Liver (tissue), 9 donors: ENCODE results near the gene DPAGT1. TPM values are rescaled to one million over a fixed set of nuclear protein-coding genes. Genes with fewer than 3 reads are reported as not detected.

Experiments
- DNase-seq: peaks from one replicate; pipeline ENCODE4 v3.0.0-alpha.2; 2017; ENCODE audit warnings: low spot score
- H3K27ac ChIP-seq, 2 donors: one replicate each; pipeline ENCODE4 v1.7.0; 2013; ENCODE audit warnings: inconsistent platforms in 2 of 2, low read length in 2 of 2, control low read depth in 1 of 2, low read depth in 1 of 2, mild to moderate bottlenecking in 1 of 2
- H3K27me3 ChIP-seq, 4 donors: one replicate each; pipeline versions ENCODE4 v1.6.1 to v1.7.0; 2013; ENCODE audit warnings: low read length in 3 of 4, inconsistent platforms in 1 of 4, mild to moderate bottlenecking in 1 of 4, moderate library complexity in 1 of 4; ENCODE audit not compliant: control insufficient read depth in 4 of 4, insufficient read depth in 4 of 4
- H3K36me3 ChIP-seq, 4 donors: one replicate each; pipeline versions ENCODE4 v1.6.1 to v1.7.0; 2013; ENCODE audit warnings: low read length in 3 of 4, mild to moderate bottlenecking in 3 of 4, low read depth in 1 of 4, moderate library complexity in 1 of 4; ENCODE audit not compliant: control insufficient read depth in 4 of 4, insufficient read depth in 3 of 4
- H3K4me1 ChIP-seq, 4 donors: one replicate each; pipeline versions ENCODE4 v1.6.1 to v1.7.0; 2013; ENCODE audit warnings: low read length in 3 of 4, mild to moderate bottlenecking in 3 of 4, moderate library complexity in 1 of 4; ENCODE audit not compliant: control insufficient read depth in 4 of 4, insufficient read depth in 4 of 4
- H3K4me3 ChIP-seq, 3 donors: one replicate each; pipeline versions ENCODE4 v1.6.1 to v1.7.0; 2013; ENCODE audit warnings: low read length in 3 of 3, control low read depth in 1 of 3, low read depth in 1 of 3, mild to moderate bottlenecking in 1 of 3
- H3K9ac ChIP-seq, 2 donors: one replicate each; pipeline ENCODE4 v1.7.0; 2013; ENCODE audit warnings: low read length in 2 of 2, mild to moderate bottlenecking in 2 of 2, moderate library complexity in 2 of 2, control low read depth in 1 of 2, low read depth in 1 of 2
- H3K9me3 ChIP-seq, 4 donors: one replicate each; pipeline versions ENCODE4 v1.6.1 to v1.7.0; 2013; ENCODE audit warnings: low read length in 3 of 4; ENCODE audit not compliant: control insufficient read depth in 4 of 4
- ATF3 ChIP-seq: IDR thresholded peaks from 2 replicates; pipeline ENCODE4 v1.6.1; 2016; ENCODE audit warnings: antibody characterized with exemption
- EGR1 ChIP-seq, 2 donors: IDR thresholded peaks; 2 replicates each; pipeline ENCODE4 v1.6.1; 2016 to 2018; ENCODE audit warnings: antibody characterized with exemption in 2 of 2, low read depth in 2 of 2
- FOXA1 ChIP-seq: IDR thresholded peaks from 2 replicates; pipeline ENCODE4 v1.6.1; 2016; ENCODE audit warnings: antibody characterized with exemption
- FOXA2 ChIP-seq: IDR thresholded peaks from 2 replicates; pipeline ENCODE4 v1.6.1; 2016; ENCODE audit warnings: antibody characterized with exemption
- GABPA ChIP-seq, 2 donors: IDR thresholded peaks in 1 of 2; conservative IDR thresholded peaks in 1 of 2; 2 replicates each; pipeline ENCODE4 v1.6.1; 2016; ENCODE audit warnings: antibody characterized with exemption in 2 of 2, mild to moderate bottlenecking in 1 of 2, moderate library complexity in 1 of 2
- HNF4A ChIP-seq, 2 donors: conservative IDR thresholded peaks; 2 replicates each; pipeline ENCODE4 v1.6.1; 2016; ENCODE audit warnings: antibody characterized with exemption in 2 of 2, mild to moderate bottlenecking in 2 of 2
- HNF4G ChIP-seq: IDR thresholded peaks from 2 replicates; pipeline ENCODE4 v1.6.1; 2016; ENCODE audit warnings: antibody characterized with exemption
- JUND ChIP-seq, 2 donors: IDR thresholded peaks; 2 replicates each; pipeline ENCODE4 v1.6.1; 2016; ENCODE audit warnings: antibody characterized with exemption in 2 of 2
- NR2F2 ChIP-seq: IDR thresholded peaks from 2 replicates; pipeline ENCODE4 v1.6.1; 2016; ENCODE audit warnings: antibody characterized with exemption
- RAD21 ChIP-seq, 2 donors: IDR thresholded peaks; 2 replicates each; pipeline ENCODE4 v1.6.1; 2016; ENCODE audit warnings: antibody characterized with exemption in 2 of 2, mild to moderate bottlenecking in 2 of 2
- REST ChIP-seq: IDR thresholded peaks from 2 replicates; pipeline ENCODE4 v1.6.1; 2016; ENCODE audit warnings: antibody characterized with exemption, mild to moderate bottlenecking
- SP1 ChIP-seq: IDR thresholded peaks from 2 replicates; pipeline ENCODE4 v1.6.1; 2018; ENCODE audit warnings: antibody characterized with exemption, mild to moderate bottlenecking
- TAF1 ChIP-seq: conservative IDR thresholded peaks from 2 replicates; pipeline ENCODE4 v1.6.1; 2016; ENCODE audit warnings: antibody characterized with exemption, mild to moderate bottlenecking
- YY1 ChIP-seq: IDR thresholded peaks from 2 replicates; pipeline ENCODE4 v1.6.1; 2016; ENCODE audit warnings: antibody characterized with exemption, mild to moderate bottlenecking
- WGBS: extraction: QIAGEN DNeasy Blood & Tissue Kit; methylation state at CpG from one replicate; pipeline ENCODE4 v1.1.7; 2013; 5-methylcytosine and 5-hydroxymethylcytosine counted together
- polyA plus RNA-seq, 2 donors: library from polyadenylated mRNA; stranded (reverse) in 1 of 2; unstranded in 1 of 2; fragments of 200-250 nt in 1 of 2; fragments of >200 nt in 1 of 2; fragmentation: Nextera tagmentation in 1 of 2; extraction: Ambion mirVana in 1 of 2; gene quantifications; one replicate each; pipeline versions ENCODE4 v1.2.1 to v1.2.3, GENCODE V29; 2013 to 2015
- total RNA-seq, 2 donors: library from RNA; depleted of rRNA; stranded (reverse); fragments of >200 nt; gene quantifications; one replicate each; pipeline ENCODE4 v1.2.3, GENCODE V29; 2014
- TF ChIP-seq, protein P1 (sequence below): fragments of 150-350 bp; IDR thresholded peaks from 2 replicates; pipeline ENCODE4 v1.5.1; 2017; ENCODE audit warnings: improper control_type of control experiment, low read depth, low read length; ENCODE audit not compliant: missing input control
- TF ChIP-seq, protein P2 (sequence below): IDR thresholded peaks from 2 replicates; pipeline ENCODE4 v1.6.1; 2016; ENCODE audit warnings: antibody characterized with exemption
- TF ChIP-seq, protein P3 (sequence below): IDR thresholded peaks from 2 replicates; pipeline ENCODE4 v1.6.1; 2016; ENCODE audit warnings: antibody characterized with exemption
- donor health status: healthy.
- donor health status: healthy.
- donor health status: healthy.
- donor health status: healthy.
- donor health status: healthy.

DPAGT1 gene
- total and polyA plus RNA-seq, 4 donors, result 12.8 to 48.0 (median 37.4) TPM

DNA sequence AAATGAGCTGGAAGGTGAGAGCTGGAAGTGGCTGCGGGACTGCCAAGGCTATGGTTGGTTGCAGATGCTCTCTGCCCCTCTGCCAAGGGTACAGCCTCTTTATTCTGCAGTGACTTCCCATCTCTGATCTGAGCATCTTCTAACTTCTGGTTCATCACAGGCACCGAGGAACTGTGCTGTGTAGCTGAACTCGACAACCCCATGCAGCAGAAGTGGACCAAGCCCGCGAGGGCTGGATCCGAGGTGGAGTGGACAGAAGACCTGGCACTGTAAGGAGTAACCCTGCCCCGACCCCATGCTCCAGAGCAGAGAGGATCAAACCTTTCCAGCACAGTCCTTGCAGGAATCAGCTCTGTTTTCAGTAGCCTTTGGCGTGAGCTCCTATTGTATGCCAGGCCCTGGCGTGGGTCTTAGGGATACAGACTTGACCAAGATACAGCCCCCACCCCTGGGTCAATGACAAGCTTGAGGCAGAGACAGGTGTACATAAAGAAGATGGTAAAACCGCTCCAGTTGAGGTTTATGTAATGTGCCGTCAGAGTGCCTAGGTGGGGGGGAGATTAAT is 9.8 kb upstream of the DPAGT1 start:
- 97% methylated on average over 11 of the region's 11 CpGs for WGBS
- H3K27ac ChIP-seq, result no peak overlapping the region
- H3K36me3 ChIP-seq, result peaks cover 7 to 48% (median 24%) of the 10 kb centered on the region in 4 donors
- no peak overlapping the region for H3K9ac ChIP-seq
- TF ChIP-seq, protein P1, sequence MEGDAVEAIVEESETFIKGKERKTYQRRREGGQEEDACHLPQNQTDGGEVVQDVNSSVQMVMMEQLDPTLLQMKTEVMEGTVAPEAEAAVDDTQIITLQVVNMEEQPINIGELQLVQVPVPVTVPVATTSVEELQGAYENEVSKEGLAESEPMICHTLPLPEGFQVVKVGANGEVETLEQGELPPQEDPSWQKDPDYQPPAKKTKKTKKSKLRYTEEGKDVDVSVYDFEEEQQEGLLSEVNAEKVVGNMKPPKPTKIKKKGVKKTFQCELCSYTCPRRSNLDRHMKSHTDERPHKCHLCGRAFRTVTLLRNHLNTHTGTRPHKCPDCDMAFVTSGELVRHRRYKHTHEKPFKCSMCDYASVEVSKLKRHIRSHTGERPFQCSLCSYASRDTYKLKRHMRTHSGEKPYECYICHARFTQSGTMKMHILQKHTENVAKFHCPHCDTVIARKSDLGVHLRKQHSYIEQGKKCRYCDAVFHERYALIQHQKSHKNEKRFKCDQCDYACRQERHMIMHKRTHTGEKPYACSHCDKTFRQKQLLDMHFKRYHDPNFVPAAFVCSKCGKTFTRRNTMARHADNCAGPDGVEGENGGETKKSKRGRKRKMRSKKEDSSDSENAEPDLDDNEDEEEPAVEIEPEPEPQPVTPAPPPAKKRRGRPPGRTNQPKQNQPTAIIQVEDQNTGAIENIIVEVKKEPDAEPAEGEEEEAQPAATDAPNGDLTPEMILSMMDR, result no peak
- TF ChIP-seq REST, result no peak
- no peak for TF ChIP-seq YY1
- no peak for TF ChIP-seq FOXA2
- no peak for TF ChIP-seq FOXA1
- no peak for TF ChIP-seq NR2F2
- TF ChIP-seq EGR1 (IDR thresholded peaks at IDR 0.05; ENCODE audit: low read depth in 2 of 2), result no peak
- TF ChIP-seq GABPA (IDR thresholded peaks at IDR 0.05 in 1 of 2, conservative IDR thresholded peaks at IDR 0.05 in 1 of 2), result no peak
- no peak for TF ChIP-seq RAD21 (IDR thresholded peaks at IDR 0.05)
- no peak for TF ChIP-seq HNF4G
- TF ChIP-seq JUND (IDR thresholded peaks at IDR 0.05), result no peak
- TF ChIP-seq, protein P2, sequence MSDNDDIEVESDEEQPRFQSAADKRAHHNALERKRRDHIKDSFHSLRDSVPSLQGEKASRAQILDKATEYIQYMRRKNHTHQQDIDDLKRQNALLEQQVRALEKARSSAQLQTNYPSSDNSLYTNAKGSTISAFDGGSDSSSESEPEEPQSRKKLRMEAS, result no peak
- no peak for TF ChIP-seq SP1
- TF ChIP-seq, protein P3, sequence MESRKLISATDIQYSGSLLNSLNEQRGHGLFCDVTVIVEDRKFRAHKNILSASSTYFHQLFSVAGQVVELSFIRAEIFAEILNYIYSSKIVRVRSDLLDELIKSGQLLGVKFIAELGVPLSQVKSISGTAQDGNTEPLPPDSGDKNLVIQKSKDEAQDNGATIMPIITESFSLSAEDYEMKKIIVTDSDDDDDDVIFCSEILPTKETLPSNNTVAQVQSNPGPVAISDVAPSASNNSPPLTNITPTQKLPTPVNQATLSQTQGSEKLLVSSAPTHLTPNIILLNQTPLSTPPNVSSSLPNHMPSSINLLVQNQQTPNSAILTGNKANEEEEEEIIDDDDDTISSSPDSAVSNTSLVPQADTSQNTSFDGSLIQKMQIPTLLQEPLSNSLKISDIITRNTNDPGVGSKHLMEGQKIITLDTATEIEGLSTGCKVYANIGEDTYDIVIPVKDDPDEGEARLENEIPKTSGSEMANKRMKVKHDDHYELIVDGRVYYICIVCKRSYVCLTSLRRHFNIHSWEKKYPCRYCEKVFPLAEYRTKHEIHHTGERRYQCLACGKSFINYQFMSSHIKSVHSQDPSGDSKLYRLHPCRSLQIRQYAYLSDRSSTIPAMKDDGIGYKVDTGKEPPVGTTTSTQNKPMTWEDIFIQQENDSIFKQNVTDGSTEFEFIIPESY, result no peak
- TF ChIP-seq TAF1, result no peak
- TF ChIP-seq HNF4A (conservative IDR thresholded peaks at IDR 0.05), result no peak
- DNase-seq, result no peak
- H3K27me3 ChIP-seq, result no peaks in the 10 kb centered on the region
- H3K9me3 ChIP-seq, result no peaks in the 10 kb centered on the region
- H3K4me1 ChIP-seq, result peaks cover 8 to 26% (median 21%) of the 10 kb centered on the region in 4 donors
- no peak overlapping the region for H3K4me3 ChIP-seq

DNA sequence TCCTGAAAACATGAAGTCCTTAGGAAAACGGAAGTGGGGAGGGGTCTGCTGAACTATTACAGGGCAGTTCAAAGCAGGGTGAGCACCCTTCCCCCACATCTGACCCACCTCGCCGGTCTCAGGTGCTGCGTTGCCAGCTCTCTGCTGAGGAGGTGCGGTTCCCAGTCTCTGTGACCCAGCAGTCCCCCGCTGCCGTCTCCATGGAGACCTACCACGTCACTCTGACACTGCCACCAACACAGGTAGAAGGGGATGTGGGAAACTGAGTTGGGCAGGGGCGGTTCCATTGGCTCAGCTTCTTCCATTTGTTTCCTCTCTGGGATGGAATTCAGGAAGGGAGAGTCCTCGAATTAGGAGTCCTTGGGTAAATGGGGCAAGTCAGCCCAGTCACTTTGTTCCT is 8.8 kb upstream of the DPAGT1 start:
- H3K9me3 ChIP-seq, result no peaks in the 10 kb centered on the region
- H3K4me3 ChIP-seq, result no peak overlapping the region
- H3K27me3 ChIP-seq, result no peaks in the 10 kb centered on the region
- no peak for TF ChIP-seq FOXA1
- no peak for TF ChIP-seq REST
- TF ChIP-seq, protein P3, result no peak
- no peak for TF ChIP-seq ATF3
- TF ChIP-seq YY1, result no peak
- no peak for TF ChIP-seq JUND (IDR thresholded peaks at IDR 0.05)
- TF ChIP-seq GABPA (IDR thresholded peaks at IDR 0.05 in 1 of 2, conservative IDR thresholded peaks at IDR 0.05 in 1 of 2), result no peak
- TF ChIP-seq HNF4G, result no peak
- 93% methylated on average over 10 of the region's 10 CpGs for WGBS
- no peak overlapping the region for H3K27ac ChIP-seq
- H3K4me1 ChIP-seq, result peaks cover 8 to 28% (median 22%) of the 10 kb centered on the region in 4 donors
- H3K9ac ChIP-seq, result no peak overlapping the region
- DNase-seq, result no peak
- H3K36me3 ChIP-seq, result peaks cover 3 to 41% (median 22%) of the 10 kb centered on the region in 4 donors
